ENCODE data around the gene RPL13A. TPM values are rescaled to one million over a fixed set of nuclear protein-coding genes. Genes with fewer than 3 reads are reported as not detected.

Gene RPL13A
- total and polyA plus RNA-seq, 9 of the 15 experiments (the other 6 are each of a cell fraction or from before 2014, with no cell fraction given) = 1,744 to 5,482 (median 2,949) TPM

DNA sequence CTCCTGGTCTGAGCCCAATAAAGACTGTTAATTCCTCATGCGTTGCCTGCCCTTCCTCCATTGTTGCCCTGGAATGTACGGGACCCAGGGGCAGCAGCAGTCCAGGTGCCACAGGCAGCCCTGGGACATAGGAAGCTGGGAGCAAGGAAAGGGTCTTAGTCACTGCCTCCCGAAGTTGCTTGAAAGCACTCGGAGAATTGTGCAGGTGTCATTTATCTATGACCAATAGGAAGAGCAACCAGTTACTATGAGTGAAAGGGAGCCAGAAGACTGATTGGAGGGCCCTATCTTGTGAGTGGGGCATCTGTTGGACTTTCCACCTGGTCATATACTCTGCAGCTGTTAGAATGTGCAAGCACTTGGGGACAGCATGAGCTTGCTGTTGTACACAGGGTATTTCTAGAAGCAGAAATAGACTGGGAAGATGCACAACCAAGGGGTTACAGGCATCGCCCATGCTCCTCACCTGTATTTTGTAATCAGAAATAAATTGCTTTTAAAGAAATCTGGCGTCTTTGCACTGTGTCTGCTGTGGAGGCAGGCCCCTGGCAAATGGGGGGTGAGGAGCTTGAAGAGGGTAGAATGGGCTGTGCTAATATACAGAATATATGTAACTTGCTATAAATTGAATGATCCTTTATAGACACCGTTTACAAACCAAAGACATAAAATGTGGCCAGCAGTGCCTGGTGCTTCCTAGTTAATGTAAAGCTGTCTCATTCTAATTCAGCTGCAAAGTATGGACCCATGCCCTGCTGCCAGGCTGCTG is 4.6 kb downstream of the RPL13A start (continued):
- TF ChIP-seq, protein P1, sequence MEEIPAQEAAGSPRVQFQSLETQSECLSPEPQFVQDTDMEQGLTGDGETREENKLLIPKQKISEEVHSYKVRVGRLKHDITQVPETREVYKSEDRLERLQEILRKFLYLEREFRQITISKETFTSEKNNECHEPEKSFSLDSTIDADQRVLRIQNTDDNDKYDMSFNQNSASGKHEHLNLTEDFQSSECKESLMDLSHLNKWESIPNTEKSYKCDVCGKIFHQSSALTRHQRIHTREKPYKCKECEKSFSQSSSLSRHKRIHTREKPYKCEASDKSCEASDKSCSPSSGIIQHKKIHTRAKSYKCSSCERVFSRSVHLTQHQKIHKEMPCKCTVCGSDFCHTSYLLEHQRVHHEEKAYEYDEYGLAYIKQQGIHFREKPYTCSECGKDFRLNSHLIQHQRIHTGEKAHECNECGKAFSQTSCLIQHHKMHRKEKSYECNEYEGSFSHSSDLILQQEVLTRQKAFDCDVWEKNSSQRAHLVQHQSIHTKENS (CRISPR knock-in tag; IDR thresholded peaks at IDR 0.05) = no peak
- TF ChIP-seq, protein P2, sequence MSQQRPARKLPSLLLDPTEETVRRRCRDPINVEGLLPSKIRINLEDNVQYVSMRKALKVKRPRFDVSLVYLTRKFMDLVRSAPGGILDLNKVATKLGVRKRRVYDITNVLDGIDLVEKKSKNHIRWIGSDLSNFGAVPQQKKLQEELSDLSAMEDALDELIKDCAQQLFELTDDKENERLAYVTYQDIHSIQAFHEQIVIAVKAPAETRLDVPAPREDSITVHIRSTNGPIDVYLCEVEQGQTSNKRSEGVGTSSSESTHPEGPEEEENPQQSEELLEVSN (IDR thresholded peaks at IDR 0.05; ENCODE audit: borderline replicate concordance in 1 of 2, extremely low read depth in 1 of 2, insufficient read depth in 1 of 2, insufficient read length in 1 of 2, low read depth in 1 of 2, low read length in 1 of 2, poor library complexity in 1 of 2, severe bottlenecking in 1 of 2) = no peak
- TF ChIP-seq, protein P3, sequence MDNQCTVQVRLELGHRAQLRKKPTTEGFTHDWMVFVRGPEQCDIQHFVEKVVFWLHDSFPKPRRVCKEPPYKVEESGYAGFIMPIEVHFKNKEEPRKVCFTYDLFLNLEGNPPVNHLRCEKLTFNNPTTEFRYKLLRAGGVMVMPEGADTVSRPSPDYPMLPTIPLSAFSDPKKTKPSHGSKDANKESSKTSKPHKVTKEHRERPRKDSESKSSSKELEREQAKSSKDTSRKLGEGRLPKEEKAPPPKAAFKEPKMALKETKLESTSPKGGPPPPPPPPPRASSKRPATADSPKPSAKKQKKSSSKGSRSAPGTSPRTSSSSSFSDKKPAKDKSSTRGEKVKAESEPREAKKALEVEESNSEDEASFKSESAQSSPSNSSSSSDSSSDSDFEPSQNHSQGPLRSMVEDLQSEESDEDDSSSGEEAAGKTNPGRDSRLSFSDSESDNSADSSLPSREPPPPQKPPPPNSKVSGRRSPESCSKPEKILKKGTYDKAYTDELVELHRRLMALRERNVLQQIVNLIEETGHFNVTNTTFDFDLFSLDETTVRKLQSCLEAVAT (IDR thresholded peaks at IDR 0.05) = no peak
- TF ChIP-seq CTBP1 (IDR thresholded peaks at IDR 0.05; ENCODE audit: borderline replicate concordance) (no peak), KLF6 (CRISPR knock-in tag; IDR thresholded peaks at IDR 0.05; ENCODE audit: borderline replicate concordance) (no peak), ZFP30 (CRISPR knock-in tag; IDR thresholded peaks at IDR 0.05; ENCODE audit: borderline replicate concordance) (no peak), RBM34 (IDR thresholded peaks at IDR 0.05; ENCODE audit: borderline replicate concordance, insufficient read depth, low read length) (no peak), CHCHD3 (CRISPR knock-in tag; IDR thresholded peaks at IDR 0.05) (0 out of 2 replicates have a peak, but pooled peaks have one; percentile 65), HDAC1 (IDR thresholded peaks at IDR 0.05) (no peak), TSC22D4 (tag; IDR thresholded peaks at IDR 0.05) (no peak), GTF2A2 (tag; IDR thresholded peaks at IDR 0.05) (no peak), ZNF253 (CRISPR knock-in tag; conservative IDR thresholded peaks at IDR 0.05) (0 out of 2 replicates have a peak, but pooled peaks have one; percentile 13), POLR2AphosphoS2 (IDR thresholded peaks at IDR 0.05; ENCODE audit: low read length) (no peak)
- TF ChIP-seq, protein P4, sequence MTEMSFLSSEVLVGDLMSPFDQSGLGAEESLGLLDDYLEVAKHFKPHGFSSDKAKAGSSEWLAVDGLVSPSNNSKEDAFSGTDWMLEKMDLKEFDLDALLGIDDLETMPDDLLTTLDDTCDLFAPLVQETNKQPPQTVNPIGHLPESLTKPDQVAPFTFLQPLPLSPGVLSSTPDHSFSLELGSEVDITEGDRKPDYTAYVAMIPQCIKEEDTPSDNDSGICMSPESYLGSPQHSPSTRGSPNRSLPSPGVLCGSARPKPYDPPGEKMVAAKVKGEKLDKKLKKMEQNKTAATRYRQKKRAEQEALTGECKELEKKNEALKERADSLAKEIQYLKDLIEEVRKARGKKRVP (CRISPR knock-in tag; IDR thresholded peaks at IDR 0.05) = no peak
- TF ChIP-seq, protein P5, sequence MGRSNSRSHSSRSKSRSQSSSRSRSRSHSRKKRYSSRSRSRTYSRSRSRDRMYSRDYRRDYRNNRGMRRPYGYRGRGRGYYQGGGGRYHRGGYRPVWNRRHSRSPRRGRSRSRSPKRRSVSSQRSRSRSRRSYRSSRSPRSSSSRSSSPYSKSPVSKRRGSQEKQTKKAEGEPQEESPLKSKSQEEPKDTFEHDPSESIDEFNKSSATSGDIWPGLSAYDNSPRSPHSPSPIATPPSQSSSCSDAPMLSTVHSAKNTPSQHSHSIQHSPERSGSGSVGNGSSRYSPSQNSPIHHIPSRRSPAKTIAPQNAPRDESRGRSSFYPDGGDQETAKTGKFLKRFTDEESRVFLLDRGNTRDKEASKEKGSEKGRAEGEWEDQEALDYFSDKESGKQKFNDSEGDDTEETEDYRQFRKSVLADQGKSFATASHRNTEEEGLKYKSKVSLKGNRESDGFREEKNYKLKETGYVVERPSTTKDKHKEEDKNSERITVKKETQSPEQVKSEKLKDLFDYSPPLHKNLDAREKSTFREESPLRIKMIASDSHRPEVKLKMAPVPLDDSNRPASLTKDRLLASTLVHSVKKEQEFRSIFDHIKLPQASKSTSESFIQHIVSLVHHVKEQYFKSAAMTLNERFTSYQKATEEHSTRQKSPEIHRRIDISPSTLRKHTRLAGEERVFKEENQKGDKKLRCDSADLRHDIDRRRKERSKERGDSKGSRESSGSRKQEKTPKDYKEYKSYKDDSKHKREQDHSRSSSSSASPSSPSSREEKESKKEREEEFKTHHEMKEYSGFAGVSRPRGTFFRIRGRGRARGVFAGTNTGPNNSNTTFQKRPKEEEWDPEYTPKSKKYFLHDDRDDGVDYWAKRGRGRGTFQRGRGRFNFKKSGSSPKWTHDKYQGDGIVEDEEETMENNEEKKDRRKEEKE (IDR thresholded peaks at IDR 0.05; ENCODE audit: borderline replicate concordance in 1 of 2, control insufficient read depth in 1 of 2, low read depth in 2 of 2, low read length in 1 of 2) = no peak; a peak in 1 of 4 replicates
- TF ChIP-seq, protein P6, sequence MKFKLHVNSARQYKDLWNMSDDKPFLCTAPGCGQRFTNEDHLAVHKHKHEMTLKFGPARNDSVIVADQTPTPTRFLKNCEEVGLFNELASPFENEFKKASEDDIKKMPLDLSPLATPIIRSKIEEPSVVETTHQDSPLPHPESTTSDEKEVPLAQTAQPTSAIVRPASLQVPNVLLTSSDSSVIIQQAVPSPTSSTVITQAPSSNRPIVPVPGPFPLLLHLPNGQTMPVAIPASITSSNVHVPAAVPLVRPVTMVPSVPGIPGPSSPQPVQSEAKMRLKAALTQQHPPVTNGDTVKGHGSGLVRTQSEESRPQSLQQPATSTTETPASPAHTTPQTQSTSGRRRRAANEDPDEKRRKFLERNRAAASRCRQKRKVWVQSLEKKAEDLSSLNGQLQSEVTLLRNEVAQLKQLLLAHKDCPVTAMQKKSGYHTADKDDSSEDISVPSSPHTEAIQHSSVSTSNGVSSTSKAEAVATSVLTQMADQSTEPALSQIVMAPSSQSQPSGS (CRISPR knock-in tag; IDR thresholded peaks at IDR 0.05) = no peak
